DND-41 (cell line): ENCODE results near the gene SSTR3.

ENCODE experiments used
- ATAC-seq: fragments of 200-7000 bp; cut with Tn5 transposase; 3 replicates; pipeline ENCODE4 v1.9.1; 2021; ENCODE audit warnings: low read depth; ENCODE audit not compliant: insufficient read depth
- DNase-seq: peaks from one replicate; pipeline ENCODE4 v3.0.0-alpha.2; 2020
- H2AFZ ChIP-seq: 2 replicates; pipeline ENCODE4 v1.6.0; 2012; ENCODE audit warnings: low read depth, low read length
- H3K27ac ChIP-seq: 2 replicates; pipeline ENCODE4 v1.5.1; 2012; ENCODE audit warnings: low read length, inconsistent platforms
- H3K27me3 ChIP-seq: fragments of 200-600 bp; sonication (generic); 2 replicates; pipeline ENCODE4 v1.6.0; 2012; ENCODE audit warnings: low read length, mild to moderate bottlenecking, inconsistent platforms; ENCODE audit not compliant: insufficient read depth, poor library complexity
- H3K36me3 ChIP-seq: 2 replicates; pipeline ENCODE4 v1.5.1; 2012; ENCODE audit warnings: low read length, inconsistent platforms; ENCODE audit not compliant: insufficient read depth
- H3K4me1 ChIP-seq: 2 replicates; pipeline ENCODE4 v1.5.1; 2012; ENCODE audit warnings: mild to moderate bottlenecking, low read length; ENCODE audit not compliant: insufficient read depth
- H3K4me2 ChIP-seq: 2 replicates; pipeline ENCODE4 v1.6.0; 2012; ENCODE audit warnings: mild to moderate bottlenecking, moderate library complexity, low read length, inconsistent platforms; ENCODE audit not compliant: insufficient read depth
- H3K4me3 ChIP-seq, 2 experiments: fragments of 200-600 bp in 1 of 2; shearing (Covaris generic) in 1 of 2; 2 replicates each; pipeline ENCODE4 v1.5.1; 2012 to 2016; ENCODE audit warnings: inconsistent platforms in 2 of 2, low read length in 2 of 2, mild to moderate bottlenecking in 2 of 2, low read depth in 1 of 2, moderate library complexity in 1 of 2
- H3K79me2 ChIP-seq: 2 replicates; pipeline ENCODE4 v1.6.0; 2012; ENCODE audit warnings: low read length, inconsistent platforms; ENCODE audit not compliant: insufficient read depth
- H3K9ac ChIP-seq: 2 replicates; pipeline ENCODE4 v1.6.0; 2012; ENCODE audit warnings: low read depth, mild to moderate bottlenecking, inconsistent platforms, low read length, moderate library complexity
- H3K9me3 ChIP-seq: 2 replicates; pipeline ENCODE4 v1.5.1; 2012; ENCODE audit warnings: low read length, moderate library complexity, mild to moderate bottlenecking, inconsistent platforms; ENCODE audit not compliant: insufficient read depth, severe bottlenecking
- H4K20me1 ChIP-seq: 2 replicates; pipeline ENCODE4 v1.6.0; 2012; ENCODE audit warnings: low read length; ENCODE audit not compliant: insufficient read depth
- CTCF ChIP-seq: IDR thresholded peaks from 2 replicates; pipeline ENCODE4 v1.5.1; 2012; ENCODE audit warnings: borderline replicate concordance, low read length, moderate library complexity, mild to moderate bottlenecking; ENCODE audit not compliant: poor library complexity, severe bottlenecking; ENCODE audit errors: extremely low read depth
- EZH2 ChIP-seq: IDR thresholded peaks from 3 replicates; pipeline ENCODE4 v1.6.1; 2012; ENCODE audit warnings: borderline replicate concordance, low read depth, mild to moderate bottlenecking, moderate library complexity, low read length, inconsistent platforms; ENCODE audit not compliant: severe bottlenecking

SSTR3 gene

DNA sequence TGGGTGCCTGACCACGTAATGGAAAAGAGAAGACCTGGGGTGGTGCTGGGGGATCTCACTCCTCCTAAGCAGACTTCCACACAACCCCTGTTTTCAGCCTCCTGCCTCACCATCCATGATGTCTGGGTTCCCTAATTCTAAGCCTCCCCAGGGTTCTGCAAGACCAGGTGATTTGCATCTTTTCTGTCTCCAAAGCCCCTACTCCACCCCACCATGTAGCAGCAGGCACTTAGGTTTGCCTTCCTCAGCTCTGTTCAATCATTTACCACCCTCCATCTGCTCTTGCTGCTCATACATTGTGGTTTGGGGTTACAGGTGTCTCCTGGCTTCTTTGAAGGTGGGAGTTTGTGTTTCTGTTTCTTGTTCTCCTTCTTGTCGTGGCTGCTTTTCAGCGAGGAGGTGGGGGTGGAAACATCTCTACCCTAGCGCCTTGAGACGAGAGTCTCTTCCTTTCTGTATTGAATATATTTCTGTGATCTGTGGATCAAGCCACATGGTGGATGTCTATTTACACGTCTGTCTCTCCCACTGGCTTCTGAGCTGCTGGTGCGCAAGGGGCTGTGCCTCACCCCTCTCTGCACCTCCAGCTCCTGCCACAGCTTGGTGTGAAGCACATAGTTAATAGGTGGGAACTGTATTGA, 6.6 kb upstream of the SSTR3 start:
- ATAC-seq (peak; percentile 96), DNase-seq (peak; percentile 88)
- H2AFZ ChIP-seq: no peak overlapping the region
- peaks cover 40% of the 10 kb centered on the region for H3K4me1 ChIP-seq
- no peaks in the 10 kb centered on the region for H3K27me3 ChIP-seq
- H4K20me1 ChIP-seq: peaks cover 2% of the 10 kb centered on the region; the same call in 1 of the 2 replicates
- H3K4me2 ChIP-seq: peak overlapping the region; percentile 24
- no peak overlapping the region for H3K4me3 ChIP-seq
- TF ChIP-seq EZH2 (no peak), CTCF (no peak)
- peak overlapping the region; percentile 66 for H3K27ac ChIP-seq
- peak overlapping the region; percentile 15; the same call in 1 of the 2 replicates for H3K9ac ChIP-seq
- no peaks in the 10 kb centered on the region for H3K9me3 ChIP-seq
- H3K79me2 ChIP-seq: no peaks in the 10 kb centered on the region
- H3K36me3 ChIP-seq: peaks cover 4% of the 10 kb centered on the region

DNA sequence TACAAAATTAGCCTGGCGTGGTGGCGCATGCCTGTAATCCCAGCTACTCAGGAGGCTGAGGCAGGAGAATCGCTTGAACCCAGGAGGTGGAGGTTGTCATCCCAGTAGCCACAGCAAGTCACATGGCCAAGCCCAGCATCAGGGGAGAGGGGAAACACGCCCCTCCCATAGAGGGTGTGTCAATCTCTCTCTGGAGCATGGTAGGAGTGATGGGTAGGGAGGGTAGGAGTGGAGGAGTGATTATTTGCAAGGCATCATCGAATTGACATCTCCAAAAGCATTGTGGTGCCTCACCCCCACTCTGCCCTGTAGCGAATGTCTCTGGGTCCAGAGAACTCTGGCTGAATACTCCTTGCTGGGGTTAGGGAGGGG, 6.1 kb upstream of the SSTR3 start:
- H2AFZ ChIP-seq: no peak overlapping the region
- no peak overlapping the region for H3K9ac ChIP-seq
- H3K4me3 ChIP-seq: no peak overlapping the region
- no peaks in the 10 kb centered on the region for H3K9me3 ChIP-seq
- peak; percentile 50 for DNase-seq
- no peaks in the 10 kb centered on the region for H3K79me2 ChIP-seq
- peak overlapping the region; percentile 51 for H3K27ac ChIP-seq
- no peaks in the 10 kb centered on the region for H3K27me3 ChIP-seq
- H3K36me3 ChIP-seq: no peaks in the 10 kb centered on the region; the same call in 1 of the 2 replicates
- peak; percentile 13 for ATAC-seq
- peaks cover 40% of the 10 kb centered on the region for H3K4me1 ChIP-seq
- peaks cover 2% of the 10 kb centered on the region; the same call in 1 of the 2 replicates for H4K20me1 ChIP-seq
- TF ChIP-seq CTCF (no peak), EZH2 (no peak)
- H3K4me2 ChIP-seq: peak overlapping the region; percentile 0; the same call in 1 of the 2 replicates

GRCh38 chr22:37215890-37216289, 3.6 kb upstream of the SSTR3 start:
- Histone ChIP-seq H3K4me3 (no peak overlapping the region), H3K79me2 (no peaks in the 10 kb centered on the region), H3K4me2 (no peak overlapping the region), H3K36me3 (no peaks in the 10 kb centered on the region), H3K4me1 (peaks cover 32% of the 10 kb centered on the region), H4K20me1 (peaks cover 2% of the 10 kb centered on the region; the same call in 1 of the 2 replicates), H3K9ac (no peak overlapping the region), H3K27ac (no peak overlapping the region), H3K9me3 (no peaks in the 10 kb centered on the region), H2AFZ (no peak overlapping the region), H3K27me3 (no peaks in the 10 kb centered on the region)
- ATAC-seq (no peak), DNase-seq (no peak)
- TF ChIP-seq CTCF: no peak
- TF ChIP-seq EZH2: no peak
